Neutrophil (primary cell): ENCODE results near the gene CYP2F1.

Experiments used
- H3K27ac ChIP-seq: fragments of 200-600 bp; sonication (generic); 2 replicates; pipeline ENCODE4 v1.5.1; 2016; ENCODE audit warnings: mild to moderate bottlenecking, moderate library complexity
- H3K27me3 ChIP-seq: fragments of 200-600 bp; sonication (generic); 2 replicates; pipeline ENCODE4 v1.6.0; 2016; ENCODE audit warnings: mild to moderate bottlenecking
- H3K36me3 ChIP-seq: fragments of 200-600 bp; sonication (generic); 2 replicates; pipeline ENCODE4 v1.5.1; 2017
- H3K4me1 ChIP-seq, 2 experiments: fragments of 200-600 bp in 1 of 2; sonication (generic) in 1 of 2; 1 replicate in 1 of 2; 2 replicates in 1 of 2; pipeline versions ENCODE4 v1.5.1 to v1.6.1; 2013 to 2016; ENCODE audit warnings: low read depth in 1 of 2, low read length in 1 of 2, mild to moderate bottlenecking in 1 of 2, moderate library complexity in 1 of 2; ENCODE audit not compliant: control insufficient read depth in 1 of 2, insufficient read depth in 1 of 2
- H3K4me3 ChIP-seq, 2 experiments: fragments of 200-600 bp in 1 of 2; sonication (generic) in 1 of 2; 1 replicate in 1 of 2; 2 replicates in 1 of 2; pipeline ENCODE4 v1.5.1; 2013 to 2016; ENCODE audit warnings: low read depth in 1 of 2, low read length in 1 of 2, mild to moderate bottlenecking in 1 of 2, moderate library complexity in 1 of 2
- H3K9me3 ChIP-seq: fragments of 200-600 bp; sonication (generic); 2 replicates; pipeline ENCODE4 v1.5.1; 2016
- TF ChIP-seq, protein P1 (sequence below): fragments of 200-600 bp; sonication (generic); IDR thresholded peaks from 2 replicates; pipeline ENCODE4 v1.5.1; 2016; ENCODE audit warnings: antibody characterized with exemption

The CYP2F1 gene, protein sequence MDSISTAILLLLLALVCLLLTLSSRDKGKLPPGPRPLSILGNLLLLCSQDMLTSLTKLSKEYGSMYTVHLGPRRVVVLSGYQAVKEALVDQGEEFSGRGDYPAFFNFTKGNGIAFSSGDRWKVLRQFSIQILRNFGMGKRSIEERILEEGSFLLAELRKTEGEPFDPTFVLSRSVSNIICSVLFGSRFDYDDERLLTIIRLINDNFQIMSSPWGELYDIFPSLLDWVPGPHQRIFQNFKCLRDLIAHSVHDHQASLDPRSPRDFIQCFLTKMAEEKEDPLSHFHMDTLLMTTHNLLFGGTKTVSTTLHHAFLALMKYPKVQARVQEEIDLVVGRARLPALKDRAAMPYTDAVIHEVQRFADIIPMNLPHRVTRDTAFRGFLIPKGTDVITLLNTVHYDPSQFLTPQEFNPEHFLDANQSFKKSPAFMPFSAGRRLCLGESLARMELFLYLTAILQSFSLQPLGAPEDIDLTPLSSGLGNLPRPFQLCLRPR

DNA sequence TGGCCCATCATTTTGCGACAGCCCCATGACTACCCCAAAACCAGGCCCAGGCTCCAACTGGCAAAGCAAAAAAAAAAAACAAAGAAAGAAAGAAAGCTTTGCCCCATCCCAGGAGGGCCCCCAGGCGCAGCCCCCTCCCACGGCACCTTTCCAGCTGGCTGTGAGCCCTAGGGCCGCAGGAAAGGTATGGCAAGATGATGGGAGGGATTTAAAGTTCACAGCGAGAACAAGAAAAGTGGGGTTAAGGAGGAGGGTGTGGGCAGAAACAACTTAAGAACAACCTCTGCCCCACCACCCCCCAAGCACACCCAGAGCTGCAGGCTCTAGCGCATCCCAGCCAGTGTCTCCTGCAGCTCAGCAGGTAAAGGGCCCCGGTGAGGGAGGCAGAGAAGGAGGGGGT, at the start of gene CYP2F1:
TSS of gene CYP2F1 (plus strand) at position 301 of the 400 bp plus-strand sequence. CDS start 1,757 bp downstream, outside the sequence.
- no peak within 1 kb of the TSS for H3K4me3 ChIP-seq

DNA sequence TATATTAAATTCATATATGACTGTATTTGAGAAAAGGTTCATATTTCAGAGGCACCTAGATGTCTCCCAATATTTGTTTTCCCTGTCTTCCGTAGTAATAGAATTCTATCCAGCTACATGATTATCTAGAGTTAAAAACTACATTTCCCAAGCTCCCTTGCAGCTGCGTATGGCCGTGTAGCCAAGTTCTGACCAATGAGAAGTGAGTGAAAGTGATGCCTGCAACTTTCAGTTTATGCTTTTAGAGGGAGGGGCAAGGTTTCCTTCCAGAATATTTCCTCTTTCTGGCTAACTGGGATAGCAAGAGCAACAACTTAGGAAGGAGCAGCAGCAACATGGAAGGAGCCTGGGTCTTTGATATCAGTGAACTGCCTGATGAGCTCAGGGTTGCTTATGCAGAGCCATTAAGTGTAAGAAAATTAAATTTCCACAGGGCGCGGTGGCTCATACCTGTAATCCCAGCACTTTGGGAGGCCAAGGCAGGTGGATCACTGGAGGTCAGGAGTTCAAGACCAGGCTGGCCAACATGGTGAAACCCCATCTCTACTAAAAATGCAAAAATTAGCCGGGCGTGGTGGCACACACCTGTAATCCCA, 49.2 kb upstream of the CYP2F1 start:
- H3K9me3 ChIP-seq = no peaks in the 10 kb centered on the region
- H3K4me1 ChIP-seq = no peaks in the 10 kb centered on the region
- no peak overlapping the region for H3K27ac ChIP-seq
- H3K27me3 ChIP-seq = peaks cover 66% of the 10 kb centered on the region
- TF ChIP-seq, protein P1, sequence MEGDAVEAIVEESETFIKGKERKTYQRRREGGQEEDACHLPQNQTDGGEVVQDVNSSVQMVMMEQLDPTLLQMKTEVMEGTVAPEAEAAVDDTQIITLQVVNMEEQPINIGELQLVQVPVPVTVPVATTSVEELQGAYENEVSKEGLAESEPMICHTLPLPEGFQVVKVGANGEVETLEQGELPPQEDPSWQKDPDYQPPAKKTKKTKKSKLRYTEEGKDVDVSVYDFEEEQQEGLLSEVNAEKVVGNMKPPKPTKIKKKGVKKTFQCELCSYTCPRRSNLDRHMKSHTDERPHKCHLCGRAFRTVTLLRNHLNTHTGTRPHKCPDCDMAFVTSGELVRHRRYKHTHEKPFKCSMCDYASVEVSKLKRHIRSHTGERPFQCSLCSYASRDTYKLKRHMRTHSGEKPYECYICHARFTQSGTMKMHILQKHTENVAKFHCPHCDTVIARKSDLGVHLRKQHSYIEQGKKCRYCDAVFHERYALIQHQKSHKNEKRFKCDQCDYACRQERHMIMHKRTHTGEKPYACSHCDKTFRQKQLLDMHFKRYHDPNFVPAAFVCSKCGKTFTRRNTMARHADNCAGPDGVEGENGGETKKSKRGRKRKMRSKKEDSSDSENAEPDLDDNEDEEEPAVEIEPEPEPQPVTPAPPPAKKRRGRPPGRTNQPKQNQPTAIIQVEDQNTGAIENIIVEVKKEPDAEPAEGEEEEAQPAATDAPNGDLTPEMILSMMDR = no peak
- H3K4me3 ChIP-seq = no peak overlapping the region
- no peaks in the 10 kb centered on the region for H3K36me3 ChIP-seq

More for the DNA sequence above, at the start of gene CYP2F1:
- TF ChIP-seq, protein P1 = no peak
- Histone ChIP-seq H3K36me3 (no peaks in the 10 kb centered on the region), H3K9me3 (no peaks in the 10 kb centered on the region), H3K27me3 (no peaks in the 10 kb centered on the region), H3K27ac (no peak within 1 kb of the TSS), H3K4me1 (no peaks in the 10 kb centered on the region)

DNA sequence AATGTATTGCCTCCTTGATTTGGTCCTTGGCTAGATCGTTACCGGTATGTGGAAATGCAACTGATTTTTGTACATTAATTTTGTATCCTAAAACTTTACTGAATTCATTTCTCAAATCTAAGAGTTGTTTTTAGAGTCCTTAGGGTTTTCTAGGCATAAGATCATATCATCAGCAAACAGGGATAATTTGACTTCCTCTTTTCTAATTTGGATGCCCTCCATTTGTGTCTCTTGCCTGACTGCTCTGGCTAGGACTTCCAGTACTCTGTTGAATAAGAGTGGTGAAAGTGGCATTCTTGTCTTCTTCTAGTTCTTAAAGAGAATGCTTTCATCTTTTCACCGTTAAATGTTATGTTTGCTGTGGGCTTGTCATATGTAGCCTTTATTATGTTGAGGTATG, 37.9 kb upstream of the CYP2F1 start:
- H3K27ac ChIP-seq = no peak overlapping the region
- H3K4me3 ChIP-seq = no peak overlapping the region
- no peaks in the 10 kb centered on the region for H3K9me3 ChIP-seq
- no peaks in the 10 kb centered on the region for H3K36me3 ChIP-seq
- TF ChIP-seq, protein P1 = no peak
- H3K27me3 ChIP-seq = peaks cover 31% of the 10 kb centered on the region
- H3K4me1 ChIP-seq = no peaks in the 10 kb centered on the region

DNA sequence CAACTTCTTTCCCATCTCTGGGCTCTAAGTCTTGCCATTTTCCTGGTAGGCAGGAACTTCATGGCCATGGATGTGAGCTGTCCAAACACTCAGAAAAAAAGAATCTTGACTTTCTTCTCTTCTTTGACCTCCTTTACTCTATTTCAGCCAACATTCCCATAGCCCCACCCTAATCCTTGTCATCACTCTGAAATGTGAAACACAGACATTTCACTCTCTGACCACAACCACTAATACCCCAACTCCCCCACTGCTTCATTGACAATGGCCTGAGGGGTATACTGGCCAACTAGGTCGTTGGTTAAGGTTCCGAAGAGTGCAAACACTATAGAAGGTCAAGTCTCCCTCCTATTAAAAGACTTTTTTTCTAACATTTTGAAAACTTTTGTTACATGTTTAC, 30.7 kb upstream of the CYP2F1 start:
- H3K27me3 ChIP-seq = peaks cover 49% of the 10 kb centered on the region
- no peak overlapping the region for H3K4me3 ChIP-seq
- H3K36me3 ChIP-seq = no peaks in the 10 kb centered on the region
- TF ChIP-seq, protein P1 = no peak
- H3K9me3 ChIP-seq = no peaks in the 10 kb centered on the region
- no peaks in the 10 kb centered on the region for H3K4me1 ChIP-seq
- no peak overlapping the region for H3K27ac ChIP-seq

DNA sequence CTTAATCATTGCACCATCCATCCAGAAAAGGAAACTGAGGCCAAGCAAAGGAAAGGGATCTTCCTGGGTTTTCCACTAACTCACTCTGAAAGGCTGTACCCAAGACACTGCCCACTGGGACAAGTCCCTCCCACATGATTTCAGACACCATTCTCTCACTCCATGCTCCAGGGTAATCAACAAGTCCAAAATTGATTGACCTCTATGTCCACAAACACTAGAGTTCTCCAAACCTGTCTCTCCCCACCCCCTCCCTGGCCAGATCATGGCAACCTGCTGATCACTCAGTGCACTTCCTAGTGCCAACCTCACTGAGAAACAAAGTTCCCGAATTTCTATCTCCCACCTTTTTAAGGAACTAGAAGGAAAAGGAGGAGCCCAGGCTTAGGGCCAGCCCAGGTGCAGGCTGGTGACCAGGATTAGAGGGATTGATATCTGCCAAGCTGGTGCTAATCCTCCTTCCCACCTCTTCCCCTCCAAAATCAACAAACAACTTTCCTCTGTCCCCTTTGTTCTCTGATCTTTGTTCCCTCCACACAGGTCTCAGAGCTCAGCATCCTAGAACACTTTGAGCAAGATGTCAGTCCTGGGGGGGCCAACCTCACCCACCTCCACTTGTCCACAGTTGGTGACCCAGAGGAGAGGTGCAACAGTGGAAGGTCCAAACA, 28.4 kb upstream of the CYP2F1 start:
- H3K27me3 ChIP-seq = peaks cover 73% of the 10 kb centered on the region
- H3K27ac ChIP-seq = no peak overlapping the region
- no peaks in the 10 kb centered on the region for H3K4me1 ChIP-seq
- TF ChIP-seq, protein P1 = no peak
- no peaks in the 10 kb centered on the region for H3K9me3 ChIP-seq
- H3K4me3 ChIP-seq = no peak overlapping the region
- H3K36me3 ChIP-seq = no peaks in the 10 kb centered on the region
